CD4-positive, CD25-positive, alpha-beta regulatory T cell (primary cell): ENCODE results near the gene CAMTA1. TPM values are rescaled to one million over a fixed set of nuclear protein-coding genes. Genes with fewer than 3 reads are reported as not detected.

Source experiments
- ATAC-seq, 2 donors: fragments of 150-1000 bp; cut with Tn5 transposase; one replicate each; pipeline ENCODE4 v1.10.0; 2021; ENCODE audit warnings: low read depth in 2 of 2, moderate number of reproducible peaks in 2 of 2, moderate library complexity in 1 of 2
- DNase-seq, 3 donors: peaks; one replicate each; pipeline versions ENCODE4 v3.0.0 to v3.0.0-alpha.2; 2012 to 2022; ENCODE audit warnings: mixed read lengths in 1 of 3
- H3K27ac ChIP-seq: one replicate; pipeline ENCODE4 v1.7.0; 2013; ENCODE audit warnings: mild to moderate bottlenecking, low read length; ENCODE audit not compliant: insufficient read depth, poor library complexity, severe bottlenecking
- H3K27me3 ChIP-seq: one replicate; pipeline ENCODE4 v1.7.0; 2013; ENCODE audit warnings: low read length; ENCODE audit not compliant: control insufficient read depth, insufficient read depth
- H3K36me3 ChIP-seq: one replicate; pipeline ENCODE4 v1.7.0; 2013; ENCODE audit warnings: mild to moderate bottlenecking, low read length, moderate library complexity; ENCODE audit not compliant: control insufficient read depth, insufficient read depth
- H3K4me1 ChIP-seq: 2 replicates; pipeline ENCODE4 v1.7.0; 2013; ENCODE audit warnings: mild to moderate bottlenecking, low read length; ENCODE audit not compliant: insufficient read depth, control insufficient read depth, poor library complexity, severe bottlenecking
- H3K4me3 ChIP-seq: one replicate; pipeline ENCODE4 v1.7.0; 2013; ENCODE audit warnings: low read depth, mild to moderate bottlenecking, low read length, moderate library complexity
- H3K9me3 ChIP-seq, 2 experiments: 1 replicate in 1 of 2; 2 replicates in 1 of 2; pipeline ENCODE4 v1.7.0; 2013; ENCODE audit warnings: low read length in 2 of 2, mild to moderate bottlenecking in 1 of 2, moderate library complexity in 1 of 2; ENCODE audit not compliant: control insufficient read depth in 2 of 2
- H3K27ac Mint-ChIP-seq, 3 donors: one replicate each; pipeline ENCODE4 v1.8.0; 2020 to 2022; ENCODE audit warnings: mild to moderate bottlenecking in 3 of 3, mixed read lengths in 3 of 3, moderate library complexity in 2 of 3
- H3K27me3 Mint-ChIP-seq: one replicate; pipeline ENCODE4 v1.8.0; 2022; ENCODE audit warnings: mild to moderate bottlenecking, mixed read lengths
- H3K36me3 Mint-ChIP-seq: one replicate; pipeline ENCODE4 v1.8.0; 2020; ENCODE audit warnings: mixed read lengths
- H3K4me1 Mint-ChIP-seq, 4 donors: one replicate each; pipeline ENCODE4 v1.8.0; 2020 to 2022; ENCODE audit warnings: mixed read lengths in 4 of 4, mild to moderate bottlenecking in 1 of 4
- H3K4me3 Mint-ChIP-seq, 4 donors: one replicate each; pipeline ENCODE4 v1.8.0; 2020 to 2022; ENCODE audit warnings: mild to moderate bottlenecking in 4 of 4, mixed read lengths in 4 of 4, moderate library complexity in 3 of 4
- H3K9me3 Mint-ChIP-seq, 7 donors: one replicate each; pipeline ENCODE4 v1.8.0; 2020 to 2022; ENCODE audit warnings: mixed read lengths in 7 of 7, mild to moderate bottlenecking in 3 of 7, moderate library complexity in 2 of 7
- polyA plus RNA-seq, 4 donors: library from polyadenylated mRNA; unstranded; fragments of 300-500 nt; fragmentation: Illumina TruSeq; gene quantifications; one replicate each; pipeline ENCODE4 v1.2.3, GENCODE V29; 2021
- total RNA-seq: library from RNA; stranded (reverse); gene quantifications from one replicate; pipeline ENCODE4 v1.2.3, GENCODE V29; 2022

CAMTA1 gene
- total and polyA plus RNA-seq, 5 donors from 2014 or later = 48.8 to 112 (median 80.0) TPM

GRCh38 chr1:6753320-6754140, 31.7 kb upstream of the CAMTA1 start:
- H3K4me1 Mint-ChIP-seq = peaks cover 0 to 4% (median 0%) of the 10 kb centered on the region in 4 donors
- no peaks in the 10 kb centered on the region for H3K36me3 ChIP-seq
- no peak for DNase-seq
- no peak overlapping the region for H3K4me3 Mint-ChIP-seq
- H3K9me3 Mint-ChIP-seq = no peaks in the 10 kb centered on the region
- no peak overlapping the region for H3K27ac ChIP-seq
- no peak overlapping the region for H3K27ac Mint-ChIP-seq
- ATAC-seq = no peak
- H3K9me3 ChIP-seq = no peaks in the 10 kb centered on the region
- H3K36me3 Mint-ChIP-seq = no peaks in the 10 kb centered on the region
- H3K27me3 Mint-ChIP-seq = peaks cover 31% of the 10 kb centered on the region
- H3K27me3 ChIP-seq = peaks cover 1% of the 10 kb centered on the region
- no peak overlapping the region for H3K4me3 ChIP-seq
- H3K4me1 ChIP-seq = no peaks in the 10 kb centered on the region

GRCh38 chr1:6756457-6756856, 28.8 kb upstream of the CAMTA1 start:
- no peaks in the 10 kb centered on the region for H3K36me3 ChIP-seq
- no peak for ATAC-seq
- H3K27ac ChIP-seq = no peak overlapping the region
- Mint-ChIP-seq H3K9me3 (no peaks in the 10 kb centered on the region), H3K27ac (no peak overlapping the region), H3K36me3 (no peaks in the 10 kb centered on the region), H3K27me3 (peaks cover 15% of the 10 kb centered on the region), H3K4me1 (peaks cover 0 to 4% (median 0%) of the 10 kb centered on the region in 4 donors), H3K4me3 (no peak overlapping the region)
- no peaks in the 10 kb centered on the region for H3K9me3 ChIP-seq
- DNase-seq = peak in 1 of 3 donors; percentile 10
- no peaks in the 10 kb centered on the region for H3K4me1 ChIP-seq
- H3K4me3 ChIP-seq = no peak overlapping the region
- H3K27me3 ChIP-seq = peaks cover 1% of the 10 kb centered on the region

- H3K4me1 ChIP-seq = no peaks in the 10 kb centered on the region
- Mint-ChIP-seq H3K36me3 (no peaks in the 10 kb centered on the region), H3K27me3 (peaks cover 15% of the 10 kb centered on the region), H3K27ac (no peak overlapping the region), H3K4me1 (peaks cover 0 to 4% (median 0%) of the 10 kb centered on the region in 4 donors), H3K4me3 (no peak overlapping the region), H3K9me3 (no peaks in the 10 kb centered on the region)
- peaks cover 1% of the 10 kb centered on the region for H3K27me3 ChIP-seq
- no peak overlapping the region for H3K4me3 ChIP-seq
- no peaks in the 10 kb centered on the region for H3K9me3 ChIP-seq
- DNase-seq (no peak), ATAC-seq (no peak)
- no peak overlapping the region for H3K27ac ChIP-seq
- no peaks in the 10 kb centered on the region for H3K36me3 ChIP-seq
Observed at GRCh38 chr1:6757719-6758435, 27.4 kb upstream of the CAMTA1 start.

- no peaks in the 10 kb centered on the region for H3K4me1 ChIP-seq
- H3K9me3 Mint-ChIP-seq = no peaks in the 10 kb centered on the region
Observed at GRCh38 chr1:6761196-6761737, 24.0 kb upstream of the CAMTA1 start.

GRCh38 chr1:6762060-6762459, 23.2 kb upstream of the CAMTA1 start:
- ATAC-seq = no peak
- Histone ChIP-seq H3K27me3 (no peaks in the 10 kb centered on the region), H3K36me3 (no peaks in the 10 kb centered on the region), H3K4me3 (no peak overlapping the region), H3K27ac (no peak overlapping the region), H3K9me3 (no peaks in the 10 kb centered on the region), H3K4me1 (no peaks in the 10 kb centered on the region)
- DNase-seq = no peak
- H3K9me3 Mint-ChIP-seq = no peaks in the 10 kb centered on the region
- no peaks in the 10 kb centered on the region for H3K36me3 Mint-ChIP-seq
- H3K4me3 Mint-ChIP-seq = peak overlapping the region in 1 of 4 donors; percentile 40
- H3K27me3 Mint-ChIP-seq = peaks cover 17% of the 10 kb centered on the region
- H3K4me1 Mint-ChIP-seq = peaks cover 0 to 4% (median 0%) of the 10 kb centered on the region in 4 donors
- H3K27ac Mint-ChIP-seq = peak overlapping the region in 1 of 3 donors; percentile 12

More at GRCh38 chr1:6761196-6761737, 24.0 kb upstream of the CAMTA1 start:
- no peak for DNase-seq
- no peaks in the 10 kb centered on the region for H3K9me3 ChIP-seq
- H3K4me1 Mint-ChIP-seq = peaks cover 0 to 4% (median 2%) of the 10 kb centered on the region in 4 donors
- H3K36me3 Mint-ChIP-seq = no peaks in the 10 kb centered on the region
- no peak overlapping the region for H3K4me3 Mint-ChIP-seq
- H3K27ac Mint-ChIP-seq = no peak overlapping the region
- no peaks in the 10 kb centered on the region for H3K36me3 ChIP-seq
- ATAC-seq = no peak
- H3K27ac ChIP-seq = no peak overlapping the region
- peaks cover 22% of the 10 kb centered on the region for H3K27me3 Mint-ChIP-seq
- H3K27me3 ChIP-seq = no peaks in the 10 kb centered on the region
- H3K4me3 ChIP-seq = no peak overlapping the region

GRCh38 chr1:6770751-6771440, 14.4 kb upstream of the CAMTA1 start:
- Histone ChIP-seq H3K9me3 (no peaks in the 10 kb centered on the region), H3K4me1 (no peaks in the 10 kb centered on the region)
- ATAC-seq = no peak

GRCh38 chr1:6771441-6771769, 13.8 kb upstream of the CAMTA1 start:
- H3K4me3 ChIP-seq = no peak overlapping the region
- H3K4me1 ChIP-seq = no peaks in the 10 kb centered on the region
- H3K4me1 Mint-ChIP-seq = no peaks in the 10 kb centered on the region
- no peak overlapping the region for H3K27ac Mint-ChIP-seq
- H3K27me3 ChIP-seq = peaks cover 5% of the 10 kb centered on the region
- no peak overlapping the region for H3K4me3 Mint-ChIP-seq
- H3K36me3 ChIP-seq = no peaks in the 10 kb centered on the region
- no peaks in the 10 kb centered on the region for H3K36me3 Mint-ChIP-seq
- peaks cover 0 to 2% (median 0%) of the 10 kb centered on the region in 7 donors for H3K9me3 Mint-ChIP-seq
- ATAC-seq (no peak), DNase-seq (no peak)
- peaks cover 45% of the 10 kb centered on the region for H3K27me3 Mint-ChIP-seq
- no peaks in the 10 kb centered on the region for H3K9me3 ChIP-seq
- no peak overlapping the region for H3K27ac ChIP-seq

More at GRCh38 chr1:6770751-6771440, 14.4 kb upstream of the CAMTA1 start:
- peaks cover 3% of the 10 kb centered on the region for H3K27me3 ChIP-seq
- DNase-seq = no peak
- H3K4me3 ChIP-seq = no peak overlapping the region
- Mint-ChIP-seq H3K27me3 (peaks cover 46% of the 10 kb centered on the region), H3K9me3 (no peaks in the 10 kb centered on the region), H3K36me3 (no peaks in the 10 kb centered on the region), H3K4me1 (no peaks in the 10 kb centered on the region), H3K4me3 (no peak overlapping the region), H3K27ac (no peak overlapping the region)
- no peaks in the 10 kb centered on the region for H3K36me3 ChIP-seq
- H3K27ac ChIP-seq = no peak overlapping the region
